Endothelial cell of umbilical vein (primary cell): Measurements from ENCODE around the gene SEMA4F.

Experiments used
- EZH2 ChIP-seq: IDR thresholded peaks from 2 replicates; pipeline ENCODE4 v1.6.1; 2012; ENCODE audit warnings: borderline replicate concordance, low read depth, mild to moderate bottlenecking, moderate library complexity, low read length, inconsistent platforms; ENCODE audit not compliant: severe bottlenecking
- POLR2A ChIP-seq: IDR thresholded peaks from 2 replicates; pipeline ENCODE4 v1.6.1; 2012; ENCODE audit warnings: low read depth, mild to moderate bottlenecking, control low read depth, low read length
- POLR2AphosphoS5 ChIP-seq: IDR thresholded peaks from 2 replicates; pipeline ENCODE4 v1.6.1; 2012; ENCODE audit warnings: low read depth, mild to moderate bottlenecking, control low read depth, low read length, moderate library complexity; ENCODE audit not compliant: insufficient read depth
- TF ChIP-seq, protein P1 (sequence below), 2 donors: IDR thresholded peaks; 1 replicate in 1 of 2; 2 replicates in 1 of 2; pipeline ENCODE4 v1.5.1; 2011; ENCODE audit warnings: low read length in 2 of 2, mild to moderate bottlenecking in 2 of 2, moderate library complexity in 2 of 2, control low read depth in 1 of 2, inconsistent platforms in 1 of 2, low read depth in 1 of 2; ENCODE audit not compliant: insufficient read depth in 1 of 2; ENCODE audit errors: extremely low read depth in 1 of 2
- TF ChIP-seq, protein P2 (sequence below): IDR thresholded peaks from 2 replicates; pipeline ENCODE4 v1.6.1; 2011; ENCODE audit not compliant: insufficient read depth, insufficient read length

DNA sequence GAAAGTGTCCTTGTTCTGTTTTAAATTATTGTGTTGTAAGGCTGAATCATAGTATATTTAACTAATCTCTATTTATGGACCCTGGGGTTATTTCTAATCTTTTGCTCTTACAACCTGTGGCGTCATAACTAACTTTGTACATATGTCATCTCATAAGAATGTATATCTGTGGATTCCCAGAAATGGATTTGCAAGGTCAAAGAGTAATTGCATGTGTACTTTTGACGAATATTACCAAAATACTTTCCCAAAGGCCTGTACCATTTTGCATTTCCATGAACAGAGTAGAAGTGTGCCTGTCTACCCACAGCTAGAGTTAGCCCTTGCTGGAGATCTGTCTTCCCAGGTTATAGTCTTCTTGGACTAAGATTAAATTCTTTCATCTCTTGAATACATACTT lies 42.8 kb downstream of the SEMA4F start:
- TF ChIP-seq, protein P1, sequence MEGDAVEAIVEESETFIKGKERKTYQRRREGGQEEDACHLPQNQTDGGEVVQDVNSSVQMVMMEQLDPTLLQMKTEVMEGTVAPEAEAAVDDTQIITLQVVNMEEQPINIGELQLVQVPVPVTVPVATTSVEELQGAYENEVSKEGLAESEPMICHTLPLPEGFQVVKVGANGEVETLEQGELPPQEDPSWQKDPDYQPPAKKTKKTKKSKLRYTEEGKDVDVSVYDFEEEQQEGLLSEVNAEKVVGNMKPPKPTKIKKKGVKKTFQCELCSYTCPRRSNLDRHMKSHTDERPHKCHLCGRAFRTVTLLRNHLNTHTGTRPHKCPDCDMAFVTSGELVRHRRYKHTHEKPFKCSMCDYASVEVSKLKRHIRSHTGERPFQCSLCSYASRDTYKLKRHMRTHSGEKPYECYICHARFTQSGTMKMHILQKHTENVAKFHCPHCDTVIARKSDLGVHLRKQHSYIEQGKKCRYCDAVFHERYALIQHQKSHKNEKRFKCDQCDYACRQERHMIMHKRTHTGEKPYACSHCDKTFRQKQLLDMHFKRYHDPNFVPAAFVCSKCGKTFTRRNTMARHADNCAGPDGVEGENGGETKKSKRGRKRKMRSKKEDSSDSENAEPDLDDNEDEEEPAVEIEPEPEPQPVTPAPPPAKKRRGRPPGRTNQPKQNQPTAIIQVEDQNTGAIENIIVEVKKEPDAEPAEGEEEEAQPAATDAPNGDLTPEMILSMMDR (IDR thresholded peaks at IDR 0.05; ENCODE audit: extremely low read depth in 1 of 2, insufficient read depth in 1 of 2, low read depth in 1 of 2, low read length in 2 of 2), result no peak
- TF ChIP-seq EZH2, result no peak
- no peak for TF ChIP-seq POLR2AphosphoS5
- TF ChIP-seq POLR2A, result no peak
- TF ChIP-seq, protein P2, sequence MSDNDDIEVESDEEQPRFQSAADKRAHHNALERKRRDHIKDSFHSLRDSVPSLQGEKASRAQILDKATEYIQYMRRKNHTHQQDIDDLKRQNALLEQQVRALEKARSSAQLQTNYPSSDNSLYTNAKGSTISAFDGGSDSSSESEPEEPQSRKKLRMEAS, result no peak
